CD4-positive, alpha-beta T cell treated with Interleukin-4 for 1 hour (primary cell): Measurements from ENCODE around the gene TIGD3.
"Not testable (repeated sequence)": the region's sequence is repeated elsewhere in the genome, so short reads cannot be mapped to it uniquely, and the experiment has no call there.

Source experiments
- DNase-seq, 2 donors: peaks; one replicate each; pipeline ENCODE4 v3.0.0-alpha.2; 2020 to 2022

Gene TIGD3

GRCh38 chr11:65327021-65327420 lies 27.5 kb upstream of the TIGD3 start:
- no peak for DNase-seq

- DNase-seq, result peak in 1 of 2 donors; percentile 24
Observed at GRCh38 chr11:65329478-65329877, 25.1 kb upstream of the TIGD3 start.

- peak; percentile 82 to 84 for DNase-seq
Observed at GRCh38 chr11:65329944-65330403, 24.6 kb upstream of the TIGD3 start.

GRCh38 chr11:65330544-65330943 lies 24.0 kb upstream of the TIGD3 start:
- no peak for DNase-seq

GRCh38 chr11:65332591-65332990 lies 22.0 kb upstream of the TIGD3 start:
- DNase-seq, result not testable (repeated sequence)

- DNase-seq, result no peak
Observed at GRCh38 chr11:65334696-65335295, 19.8 kb upstream of the TIGD3 start.

- DNase-seq, result no peak
Observed at GRCh38 chr11:65338676-65339075, 15.9 kb upstream of the TIGD3 start.

- no peak for DNase-seq
Observed at GRCh38 chr11:65340226-65340625, 14.3 kb upstream of the TIGD3 start.

- DNase-seq, result no peak
Observed at GRCh38 chr11:65341856-65342255, 12.7 kb upstream of the TIGD3 start.

- no peak for DNase-seq
Observed at GRCh38 chr11:65351511-65351910, 3.0 kb upstream of the TIGD3 start.

GRCh38 chr11:65352783-65353182 lies 1.8 kb upstream of the TIGD3 start:
- no peak for DNase-seq

- DNase-seq, result no peak
Observed at GRCh38 chr11:65353376-65353775, 1.2 kb upstream of the TIGD3 start.

- no peak for DNase-seq
Observed at GRCh38 chr11:65353900-65354264, 669 bp upstream of the TIGD3 start.

- peak; percentile 60 to 61 for DNase-seq
Observed at GRCh38 chr11:65355013-65355775, 643 bp downstream of the TIGD3 start.

- DNase-seq, result no peak
Observed at GRCh38 chr11:65355776-65356393, 1.3 kb downstream of the TIGD3 start.

- no peak for DNase-seq
Observed at GRCh38 chr11:65356394-65356972, 1.9 kb downstream of the TIGD3 start.

GRCh38 chr11:65357856-65358356 lies 3.4 kb downstream of the TIGD3 start:
- no peak for DNase-seq

- DNase-seq, result peak in 1 of 2 donors; percentile 58
Observed at GRCh38 chr11:65362320-65362931, 7.9 kb downstream of the TIGD3 start.

- no peak for DNase-seq
Observed at GRCh38 chr11:65362966-65363365, 8.4 kb downstream of the TIGD3 start.

GRCh38 chr11:65363770-65364169 lies 9.2 kb downstream of the TIGD3 start:
- no peak for DNase-seq

- DNase-seq, result peak; percentile 51 to 78
Observed at GRCh38 chr11:65366340-65366773, 11.8 kb downstream of the TIGD3 start.

- no peak for DNase-seq
Observed at GRCh38 chr11:65370659-65371049, 16.1 kb downstream of the TIGD3 start.
